Activated naive CD8-positive, alpha-beta T cell (primary cell): ENCODE results near the gene TBC1D17.

Source experiments
- H3K27ac Mint-ChIP-seq: one replicate; pipeline ENCODE4 v1.8.0; 2021; ENCODE audit warnings: mixed read lengths
- H3K27me3 Mint-ChIP-seq: one replicate; pipeline ENCODE4 v1.8.0; 2021; ENCODE audit warnings: mixed read lengths
- H3K36me3 Mint-ChIP-seq: one replicate; pipeline ENCODE4 v1.8.0; 2021; ENCODE audit warnings: mixed read lengths
- H3K4me1 Mint-ChIP-seq: one replicate; pipeline ENCODE4 v1.8.0; 2021; ENCODE audit warnings: low read depth, mixed read lengths
- H3K4me3 Mint-ChIP-seq: one replicate; pipeline ENCODE4 v1.8.0; 2021; ENCODE audit warnings: mild to moderate bottlenecking, mixed read lengths
- H3K9me3 Mint-ChIP-seq: one replicate; pipeline ENCODE4 v1.8.0; 2021; ENCODE audit warnings: low read depth, mixed read lengths

Gene TBC1D17

DNA sequence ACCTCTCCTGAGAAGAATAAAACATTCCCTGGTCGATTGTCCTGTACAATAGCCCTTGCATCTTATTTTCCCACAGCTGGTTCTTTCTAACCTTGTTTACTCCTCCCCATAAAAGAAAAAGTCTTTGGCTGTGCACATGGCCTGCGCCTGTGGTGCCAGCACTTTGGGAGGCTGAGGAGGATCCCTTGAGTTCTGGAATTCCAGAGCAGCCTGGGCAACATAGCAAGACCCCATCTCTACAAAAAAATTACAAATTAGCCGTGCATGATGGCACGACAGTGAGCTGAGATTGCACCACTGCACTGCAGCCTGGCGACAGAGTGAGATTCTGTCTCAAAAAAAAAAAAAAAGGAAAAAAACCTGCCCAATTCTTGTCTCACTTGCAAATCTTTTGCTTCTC, 59.0 kb downstream of the TBC1D17 start:
- no peak overlapping the region for H3K27ac Mint-ChIP-seq
- no peak overlapping the region for H3K4me3 Mint-ChIP-seq
- peaks cover 1% of the 10 kb centered on the region for H3K27me3 Mint-ChIP-seq

DNA sequence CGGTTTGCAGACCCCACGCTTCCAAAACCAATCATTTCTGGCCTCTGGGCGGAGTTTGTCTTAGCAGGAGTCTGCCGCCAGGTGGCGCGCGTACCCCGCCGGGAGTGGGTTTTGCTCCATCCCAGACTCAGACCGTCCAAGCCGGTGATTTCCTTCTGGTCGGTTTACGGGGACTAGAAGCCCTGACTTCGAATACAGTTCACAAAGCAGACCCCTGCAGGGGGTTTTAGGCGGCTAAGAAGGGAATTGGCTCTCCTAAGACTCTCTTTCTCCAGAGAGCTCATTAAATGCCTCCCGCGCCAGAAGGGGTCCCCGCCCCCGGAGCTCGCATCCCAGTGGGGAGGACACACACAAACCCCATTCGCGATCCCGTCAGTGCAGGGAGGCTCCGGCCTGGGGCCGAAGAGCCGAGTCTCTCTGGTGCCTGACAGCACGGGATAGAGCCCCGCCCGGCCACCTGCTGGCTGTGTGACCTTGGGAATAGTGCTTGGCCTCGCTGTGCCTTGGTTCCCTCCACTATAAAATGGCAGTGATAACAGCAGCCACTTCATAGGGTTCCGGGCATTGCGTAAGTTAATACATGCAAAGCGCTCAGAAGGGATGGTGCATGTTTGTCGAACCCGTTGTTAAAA, 60.4 kb downstream of the TBC1D17 start:
- H3K27me3 Mint-ChIP-seq, result peaks cover 1% of the 10 kb centered on the region
- H3K4me3 Mint-ChIP-seq, result no peak overlapping the region
- peaks cover 2% of the 10 kb centered on the region for H3K36me3 Mint-ChIP-seq
- no peaks in the 10 kb centered on the region for H3K9me3 Mint-ChIP-seq
- H3K4me1 Mint-ChIP-seq, result peaks cover 22% of the 10 kb centered on the region
- H3K27ac Mint-ChIP-seq, result no peak overlapping the region

More for the DNA sequence above, 59.0 kb downstream of the TBC1D17 start:
- H3K36me3 Mint-ChIP-seq, result peaks cover 7% of the 10 kb centered on the region
- no peaks in the 10 kb centered on the region for H3K9me3 Mint-ChIP-seq
- peaks cover 33% of the 10 kb centered on the region for H3K4me1 Mint-ChIP-seq
